Measurements from ENCODE around the gene FNDC11.
A peak's percentile ranks its signal among the peaks of the same experiment; 100 is the strongest.
"Not testable (repeated sequence)": the region's sequence is repeated elsewhere in the genome, so short reads cannot be mapped to it uniquely, and the experiment has no call there.

The FNDC11 gene

GRCh38 chr20:63567386-63568169, 13.6 kb downstream of the FNDC11 start:
- peak; percentile 32 for DNase-seq

GRCh38 chr20:63568170-63568981, 14.4 kb downstream of the FNDC11 start:
- no peak for DNase-seq

- no peak for DNase-seq
Measured at GRCh38 chr20:63568986-63569949, 15.3 kb downstream of the FNDC11 start.

GRCh38 chr20:63570281-63571086, 16.5 kb downstream of the FNDC11 start:
- no peak for DNase-seq

GRCh38 chr20:63571087-63571478, 17.1 kb downstream of the FNDC11 start:
- not testable (repeated sequence) for DNase-seq

- no peak for DNase-seq
Measured at GRCh38 chr20:63572071-63572787, 18.3 kb downstream of the FNDC11 start.

- DNase-seq = no peak
Measured at GRCh38 chr20:63572788-63573646, 19.1 kb downstream of the FNDC11 start.

- DNase-seq = no peak
Measured at GRCh38 chr20:63573647-63574131, 19.7 kb downstream of the FNDC11 start.

- peak; percentile 65 for DNase-seq
Measured at GRCh38 chr20:63574156-63574828, 20.3 kb downstream of the FNDC11 start, which contains the start of gene HELZ2. TSS of gene HELZ2 (minus strand) at chr20:63574239. CDS start at chr20:63572385, 1,854 bp downstream.

GRCh38 chr20:63574829-63575743, 21.1 kb downstream of the FNDC11 start:
- DNase-seq = no peak

- no peak for DNase-seq
Measured at GRCh38 chr20:63576311-63576710, 22.4 kb downstream of the FNDC11 start.

GRCh38 chr20:63577317-63577894, 23.4 kb downstream of the FNDC11 start:
- DNase-seq = no peak

GRCh38 chr20:63578224-63579016, 24.5 kb downstream of the FNDC11 start:
- DNase-seq = no peak

- no peak for DNase-seq
Measured at GRCh38 chr20:63579017-63579694, 25.2 kb downstream of the FNDC11 start.

GRCh38 chr20:63580796-63581461, 27.0 kb downstream of the FNDC11 start:
- peak; percentile 55 for DNase-seq

Measured in T-helper 9 cell (primary cell).